Stimulated activated naive CD4-positive, alpha-beta T cell treated with Interleukin-2 at 50 U/mL for 16 hours (primary cell): Measurements from ENCODE around the gene TMEM114.

Experiments
- DNase-seq: peaks from one replicate; lab custom pipeline; 2025; lab: John Stamatoyannopoulos, UW

The TMEM114 gene

GRCh38 chr16:8589900-8590688 lies at the start of gene TMEM114:
Gene TMEM114, minus strand, starts transcription at chr16:8590511. Its CDS starts 673 bp downstream, at chr16:8589838.
- DNase-seq = no peak

- DNase-seq = no peak
Observed at GRCh38 chr16:8639694-8640093, 49.4 kb upstream of the TMEM114 start.

GRCh38 chr16:8634991-8635736 lies 44.9 kb upstream of the TMEM114 start:
- no peak for DNase-seq

GRCh38 chr16:8632675-8633182 lies 42.4 kb upstream of the TMEM114 start:
- no peak for DNase-seq

- no peak for DNase-seq
Observed at GRCh38 chr16:8631818-8632465, 41.6 kb upstream of the TMEM114 start.

GRCh38 chr16:8631373-8631772 lies 41.1 kb upstream of the TMEM114 start:
- DNase-seq = no peak

GRCh38 chr16:8630255-8630953 lies 40.1 kb upstream of the TMEM114 start:
- DNase-seq = no peak

- no peak for DNase-seq
Observed at GRCh38 chr16:8628981-8629725, 38.8 kb upstream of the TMEM114 start.

GRCh38 chr16:8627456-8627855 lies 37.1 kb upstream of the TMEM114 start:
- no peak for DNase-seq

- no peak for DNase-seq
Observed at GRCh38 chr16:8626946-8627345, 36.6 kb upstream of the TMEM114 start.

- no peak for DNase-seq
Observed at GRCh38 chr16:8625491-8626087, 35.3 kb upstream of the TMEM114 start.

- no peak for DNase-seq
Observed at GRCh38 chr16:8623634-8624033, 33.3 kb upstream of the TMEM114 start.

- no peak for DNase-seq
Observed at GRCh38 chr16:8622315-8622656, 32.0 kb upstream of the TMEM114 start.

- peak; percentile 89 for DNase-seq
Observed at GRCh38 chr16:8621572-8622314, 31.4 kb upstream of the TMEM114 start, which contains the start of gene METTL22. Gene METTL22, plus strand, starts transcription at chr16:8621698. Its CDS starts 3,968 bp downstream, at chr16:8625666.

- no peak for DNase-seq
Observed at GRCh38 chr16:8621222-8621571, 30.9 kb upstream of the TMEM114 start.

- no peak for DNase-seq
Observed at GRCh38 chr16:8620535-8620934, 30.2 kb upstream of the TMEM114 start.

- no peak for DNase-seq
Observed at GRCh38 chr16:8619671-8620370, 29.5 kb upstream of the TMEM114 start.

GRCh38 chr16:8614435-8615029 lies 24.2 kb upstream of the TMEM114 start:
- no peak for DNase-seq
